ENCODE data around the gene C1orf21.

Gene C1orf21

GRCh38 chr1:184482136-184482535 lies 95.3 kb downstream of the C1orf21 start:
- Histone ChIP-seq H3K4me3 (ENCODE audit: low read length) (no peak overlapping the region), H3K9me2 (replicated peaks; ENCODE audit: control insufficient read depth, low read length) (no peaks in the 10 kb centered on the region), H3K9me3 (ENCODE audit: control insufficient read depth, insufficient read depth, low read length) (no peaks in the 10 kb centered on the region), H3K27me3 (ENCODE audit: control insufficient read depth, low read length) (no peaks in the 10 kb centered on the region; the same call in 1 of the 2 replicates), H3K27ac (ENCODE audit: low read depth, low read length) (no peak overlapping the region), H3K4me2 (ENCODE audit: low read length) (no peak overlapping the region), H3K79me2 (ENCODE audit: control insufficient read depth, low read length) (no peaks in the 10 kb centered on the region), H3K36me3 (ENCODE audit: control insufficient read depth, low read length) (no peaks in the 10 kb centered on the region), H4K20me1 (ENCODE audit: control insufficient read depth, insufficient read depth, low read depth, low read length) (no peaks in the 10 kb centered on the region), H3K4me1 (ENCODE audit: control insufficient read depth, low read length) (no peaks in the 10 kb centered on the region), H3F3A (ENCODE audit: control insufficient read depth, insufficient read depth) (no peaks in the 10 kb centered on the region)
- TF ChIP-seq EZH2phosphoT487 (IDR thresholded peaks at IDR 0.05; ENCODE audit: borderline replicate concordance, low read length) (no peak), CTCF (IDR thresholded peaks at IDR 0.05; ENCODE audit: low read depth, low read length, poor library complexity, severe bottlenecking) (no peak)

- TF ChIP-seq CTCF (IDR thresholded peaks at IDR 0.05; ENCODE audit: low read depth, low read length, poor library complexity, severe bottlenecking) = peak; percentile 20
- no peak for TF ChIP-seq EZH2phosphoT487 (IDR thresholded peaks at IDR 0.05; ENCODE audit: borderline replicate concordance, low read length)
- Histone ChIP-seq H3K4me3 (ENCODE audit: low read length) (no peak overlapping the region), H3K4me1 (ENCODE audit: control insufficient read depth, low read length) (no peaks in the 10 kb centered on the region), H3K27me3 (ENCODE audit: control insufficient read depth, low read length) (no peaks in the 10 kb centered on the region; the same call in 1 of the 2 replicates), H3K9me3 (ENCODE audit: control insufficient read depth, insufficient read depth, low read length) (no peaks in the 10 kb centered on the region), H3K4me2 (ENCODE audit: low read length) (no peak overlapping the region), H3F3A (ENCODE audit: control insufficient read depth, insufficient read depth) (no peaks in the 10 kb centered on the region), H3K36me3 (ENCODE audit: control insufficient read depth, low read length) (no peaks in the 10 kb centered on the region), H3K9me2 (replicated peaks; ENCODE audit: control insufficient read depth, low read length) (no peaks in the 10 kb centered on the region), H3K27ac (ENCODE audit: low read depth, low read length) (no peak overlapping the region), H3K79me2 (ENCODE audit: control insufficient read depth, low read length) (no peaks in the 10 kb centered on the region), H4K20me1 (ENCODE audit: control insufficient read depth, insufficient read depth, low read depth, low read length) (no peaks in the 10 kb centered on the region)
Observed at GRCh38 chr1:184483101-184483683, 96.4 kb downstream of the C1orf21 start.

GRCh38 chr1:184485751-184486723 lies 99.2 kb downstream of the C1orf21 start:
- Histone ChIP-seq H3K4me2 (ENCODE audit: low read length) (no peak overlapping the region), H3K79me2 (ENCODE audit: control insufficient read depth, low read length) (no peaks in the 10 kb centered on the region)

More at GRCh38 chr1:184485751-184486723, 99.2 kb downstream of the C1orf21 start:
- Histone ChIP-seq H3K27ac (ENCODE audit: low read depth, low read length) (no peak overlapping the region), H3K9me3 (ENCODE audit: control insufficient read depth, insufficient read depth, low read length) (no peaks in the 10 kb centered on the region), H4K20me1 (ENCODE audit: control insufficient read depth, insufficient read depth, low read depth, low read length) (no peaks in the 10 kb centered on the region), H3K4me3 (ENCODE audit: low read length) (no peak overlapping the region), H3K4me1 (ENCODE audit: control insufficient read depth, low read length) (no peaks in the 10 kb centered on the region), H3K9me2 (replicated peaks; ENCODE audit: control insufficient read depth, low read length) (no peaks in the 10 kb centered on the region), H3F3A (ENCODE audit: control insufficient read depth, insufficient read depth) (no peaks in the 10 kb centered on the region), H3K27me3 (ENCODE audit: control insufficient read depth, low read length) (no peaks in the 10 kb centered on the region), H3K36me3 (ENCODE audit: control insufficient read depth, low read length) (no peaks in the 10 kb centered on the region)
- TF ChIP-seq EZH2phosphoT487 (IDR thresholded peaks at IDR 0.05; ENCODE audit: borderline replicate concordance, low read length) (no peak), CTCF (IDR thresholded peaks at IDR 0.05; ENCODE audit: low read depth, low read length, poor library complexity, severe bottlenecking) (no peak)

All from DOHH2 (cell line).